Astrocyte (in vitro differentiated cells and primary cell): Measurements from ENCODE around the gene DACT2. TPM values are rescaled to one million over a fixed set of nuclear protein-coding genes. Genes with fewer than 3 reads are reported as not detected.

Source experiments
- DNase-seq: peaks from one replicate; pipeline ENCODE4 v3.0.0-alpha.2; 2010; ENCODE audit warnings: low read depth
- FAIRE-seq: peaks from 2 replicates; lab custom pipeline; 2011; peaks lifted over from hg19 to GRCh38; lab: Jason Lieb, UNC
- H2AFZ ChIP-seq: 2 replicates; pipeline ENCODE4 v1.6.0; 2012; ENCODE audit warnings: low read depth, low read length, inconsistent platforms
- H3K27ac ChIP-seq: 2 replicates; pipeline ENCODE4 v1.5.1; 2011; ENCODE audit warnings: low read depth, low read length, inconsistent platforms
- H3K27me3 ChIP-seq: 2 replicates; pipeline ENCODE4 v1.6.0; 2011; ENCODE audit warnings: low read length, inconsistent platforms; ENCODE audit not compliant: insufficient read depth
- H3K36me3 ChIP-seq: 2 replicates; pipeline ENCODE4 v1.5.1; 2011; ENCODE audit warnings: low read length, inconsistent platforms; ENCODE audit not compliant: insufficient read depth
- H3K4me1 ChIP-seq: 2 replicates; pipeline ENCODE4 v1.5.1; 2011; ENCODE audit warnings: low read length, inconsistent platforms; ENCODE audit not compliant: insufficient read depth
- H3K4me2 ChIP-seq: 2 replicates; pipeline ENCODE4 v1.6.0; 2012; ENCODE audit warnings: low read length, inconsistent platforms
- H3K4me3 ChIP-seq: 2 replicates; pipeline ENCODE4 v1.5.1; 2011; ENCODE audit warnings: low read depth, mild to moderate bottlenecking, low read length, inconsistent platforms; ENCODE audit not compliant: insufficient read depth
- H3K79me2 ChIP-seq: 2 replicates; pipeline ENCODE4 v1.6.0; 2012; ENCODE audit warnings: mild to moderate bottlenecking, low read length, inconsistent platforms; ENCODE audit not compliant: insufficient read depth
- H3K9ac ChIP-seq: 2 replicates; pipeline ENCODE4 v1.6.0; 2012; ENCODE audit warnings: mild to moderate bottlenecking, low read length, inconsistent platforms
- H3K9me3 ChIP-seq: 2 replicates; pipeline ENCODE4 v1.5.1; 2012; ENCODE audit warnings: low read depth, mild to moderate bottlenecking, low read length, inconsistent platforms; ENCODE audit not compliant: insufficient read depth
- H4K20me1 ChIP-seq: 2 replicates; pipeline ENCODE4 v1.6.0; 2012; ENCODE audit warnings: low read length, inconsistent platforms; ENCODE audit not compliant: insufficient read depth
- H3K27ac Mint-ChIP-seq: one replicate; pipeline ENCODE4 v1.8.0; 2021; ENCODE audit warnings: mild to moderate bottlenecking, mixed read lengths; ENCODE audit not compliant: unreplicated experiment
- H3K27me3 Mint-ChIP-seq: one replicate; pipeline ENCODE4 v1.8.0; 2021; ENCODE audit warnings: low read depth, mixed read lengths; ENCODE audit not compliant: unreplicated experiment
- H3K36me3 Mint-ChIP-seq: one replicate; pipeline ENCODE4 v1.8.0; 2021; ENCODE audit warnings: low read depth, mixed read lengths; ENCODE audit not compliant: unreplicated experiment
- H3K4me1 Mint-ChIP-seq: one replicate; pipeline ENCODE4 v1.8.0; 2021; ENCODE audit warnings: low read depth, mixed read lengths; ENCODE audit not compliant: unreplicated experiment
- H3K4me3 Mint-ChIP-seq: one replicate; pipeline ENCODE4 v1.8.0; 2021; ENCODE audit warnings: mild to moderate bottlenecking, moderate library complexity, mixed read lengths; ENCODE audit not compliant: unreplicated experiment
- H3K9me3 Mint-ChIP-seq: one replicate; pipeline ENCODE4 v1.8.0; 2021; ENCODE audit warnings: mild to moderate bottlenecking, mixed read lengths; ENCODE audit not compliant: unreplicated experiment
- CTCF ChIP-seq: IDR thresholded peaks from 2 replicates; pipeline ENCODE4 v1.5.1; 2011; ENCODE audit warnings: low read depth, mild to moderate bottlenecking, inconsistent platforms, low read length, moderate library complexity; ENCODE audit not compliant: insufficient read depth
- EZH2 ChIP-seq: IDR thresholded peaks from 2 replicates; pipeline ENCODE4 v1.6.1; 2012; ENCODE audit warnings: mild to moderate bottlenecking, low read length, inconsistent platforms; ENCODE audit not compliant: insufficient read depth
- total RNA-seq: library from RNA; stranded (reverse); gene quantifications from 2 replicates; pipeline ENCODE4 v1.2.1, GENCODE V29; 2021

Gene DACT2
- total RNA-seq, 1 donor from 2014 or later: 0.20 TPM

- no peaks in the 10 kb centered on the region for H3K79me2 ChIP-seq
- Mint-ChIP-seq H3K9me3 (peaks cover 3% of the 10 kb centered on the region), H3K4me3 (no peak overlapping the region), H3K36me3 (no peaks in the 10 kb centered on the region), H3K4me1 (peaks cover 6% of the 10 kb centered on the region), H3K27ac (peak overlapping the region; percentile 13), H3K27me3 (peaks cover 15% of the 10 kb centered on the region)
- no peak overlapping the region for H3K4me3 ChIP-seq
- no peak overlapping the region for H3K9ac ChIP-seq
- H3K4me2 ChIP-seq: peak overlapping the region; percentile 4
- peak; percentile 30 for DNase-seq
- no peaks in the 10 kb centered on the region for H3K36me3 ChIP-seq
- FAIRE-seq: no peak
- H3K27ac ChIP-seq: peak overlapping the region; percentile 40
- H3K9me3 ChIP-seq: no peaks in the 10 kb centered on the region
- TF ChIP-seq EZH2: no peak
- TF ChIP-seq CTCF: no peak
- H4K20me1 ChIP-seq: no peaks in the 10 kb centered on the region
- H2AFZ ChIP-seq: no peak overlapping the region
- H3K27me3 ChIP-seq: peaks cover 2% of the 10 kb centered on the region
- H3K4me1 ChIP-seq: no peaks in the 10 kb centered on the region
Observed at GRCh38 chr6:168326294-168327261, 7.0 kb upstream of the DACT2 start.

DNA sequence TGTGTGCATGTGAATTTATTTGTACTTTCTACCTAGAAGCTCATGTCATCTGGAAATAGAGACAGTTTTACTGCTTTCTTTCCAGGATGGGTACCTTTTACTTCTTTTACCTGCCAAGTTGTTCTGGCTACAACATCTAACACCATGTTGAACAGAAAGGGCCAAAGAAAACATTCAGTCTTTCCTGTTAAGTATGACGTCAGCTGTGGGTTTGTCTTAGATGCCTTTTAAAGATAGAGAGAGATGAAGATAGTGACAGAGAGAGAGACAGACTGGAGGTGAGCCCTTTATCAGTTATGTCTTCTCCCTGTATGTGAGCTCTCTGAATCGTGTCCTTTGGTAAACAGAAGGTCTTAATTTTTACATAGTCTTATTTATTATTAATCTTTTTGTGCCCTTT, 3.4 kb upstream of the DACT2 start:
- no peak overlapping the region for H3K9ac ChIP-seq
- H2AFZ ChIP-seq: no peak overlapping the region
- no peaks in the 10 kb centered on the region for H3K4me1 ChIP-seq
- no peak overlapping the region for H3K27ac ChIP-seq
- H3K4me3 ChIP-seq: no peak overlapping the region
- Mint-ChIP-seq H3K36me3 (no peaks in the 10 kb centered on the region), H3K4me3 (no peak overlapping the region), H3K27ac (no peak overlapping the region), H3K4me1 (peaks cover 6% of the 10 kb centered on the region), H3K9me3 (peaks cover 11% of the 10 kb centered on the region), H3K27me3 (peaks cover 27% of the 10 kb centered on the region)
- H3K27me3 ChIP-seq: peaks cover 10% of the 10 kb centered on the region
- H4K20me1 ChIP-seq: no peaks in the 10 kb centered on the region
- H3K79me2 ChIP-seq: no peaks in the 10 kb centered on the region
- FAIRE-seq (no peak), DNase-seq (no peak)
- no peaks in the 10 kb centered on the region for H3K36me3 ChIP-seq
- H3K4me2 ChIP-seq: no peak overlapping the region
- no peaks in the 10 kb centered on the region for H3K9me3 ChIP-seq
- no peak for TF ChIP-seq CTCF
- no peak for TF ChIP-seq EZH2

GRCh38 chr6:168320634-168321033, 1.1 kb upstream of the DACT2 start:
- H3K4me3 Mint-ChIP-seq: peak overlapping the region; percentile 36
- no peak for FAIRE-seq
- Histone ChIP-seq H4K20me1 (no peaks in the 10 kb centered on the region), H3K9me3 (no peaks in the 10 kb centered on the region), H3K27me3 (peaks cover 10% of the 10 kb centered on the region), H3K9ac (no peak overlapping the region), H3K4me2 (no peak overlapping the region), H3K4me1 (no peaks in the 10 kb centered on the region), H3K36me3 (no peaks in the 10 kb centered on the region), H2AFZ (no peak overlapping the region), H3K4me3 (no peak overlapping the region), H3K79me2 (no peaks in the 10 kb centered on the region), H3K27ac (no peak overlapping the region)
- peaks cover 30% of the 10 kb centered on the region for H3K27me3 Mint-ChIP-seq
- peaks cover 11% of the 10 kb centered on the region for H3K9me3 Mint-ChIP-seq
- no peaks in the 10 kb centered on the region for H3K36me3 Mint-ChIP-seq
- no peaks in the 10 kb centered on the region for H3K4me1 Mint-ChIP-seq
- H3K27ac Mint-ChIP-seq: no peak overlapping the region
- TF ChIP-seq CTCF (no peak), EZH2 (no peak)
- no peak for DNase-seq
